Measurements from ENCODE around the gene ANO10. TPM values are rescaled to one million over a fixed set of nuclear protein-coding genes. Genes with fewer than 3 reads are reported as not detected.
"Not testable (repeated sequence)": the region's sequence is repeated elsewhere in the genome, so short reads cannot be mapped to it uniquely, and the experiment has no call there.

ANO10 gene
- total and polyA plus RNA-seq, 7 donors: 9.0 to 30.5 (median 16.8) TPM

GRCh38 chr3:43549626-43550290, 72.1 kb downstream of the ANO10 start:
- Histone ChIP-seq H3K4me1 (no peaks in the 10 kb centered on the region), H3K4me3 (no peak overlapping the region), H3K27me3 (no peaks in the 10 kb centered on the region), H3K36me3 (peaks cover 0 to 17% (median 0%) of the 10 kb centered on the region in 4 donors), H3K27ac (no peak overlapping the region), H3K9me3 (no peaks in the 10 kb centered on the region)
- 91% methylated on average over 4 of the region's 4 CpGs for WGBS, 2 donors
- DNase-seq: no peak
- intact Hi-C loops (cut with DNase I): no loop called here
- TF ChIP-seq POLR2A (IDR thresholded peaks at IDR 0.05) (no peak), POLR2AphosphoS5 (IDR thresholded peaks at IDR 0.05) (no peak), EP300 (IDR thresholded peaks at IDR 0.05) (no peak)
- TF ChIP-seq, protein P1, sequence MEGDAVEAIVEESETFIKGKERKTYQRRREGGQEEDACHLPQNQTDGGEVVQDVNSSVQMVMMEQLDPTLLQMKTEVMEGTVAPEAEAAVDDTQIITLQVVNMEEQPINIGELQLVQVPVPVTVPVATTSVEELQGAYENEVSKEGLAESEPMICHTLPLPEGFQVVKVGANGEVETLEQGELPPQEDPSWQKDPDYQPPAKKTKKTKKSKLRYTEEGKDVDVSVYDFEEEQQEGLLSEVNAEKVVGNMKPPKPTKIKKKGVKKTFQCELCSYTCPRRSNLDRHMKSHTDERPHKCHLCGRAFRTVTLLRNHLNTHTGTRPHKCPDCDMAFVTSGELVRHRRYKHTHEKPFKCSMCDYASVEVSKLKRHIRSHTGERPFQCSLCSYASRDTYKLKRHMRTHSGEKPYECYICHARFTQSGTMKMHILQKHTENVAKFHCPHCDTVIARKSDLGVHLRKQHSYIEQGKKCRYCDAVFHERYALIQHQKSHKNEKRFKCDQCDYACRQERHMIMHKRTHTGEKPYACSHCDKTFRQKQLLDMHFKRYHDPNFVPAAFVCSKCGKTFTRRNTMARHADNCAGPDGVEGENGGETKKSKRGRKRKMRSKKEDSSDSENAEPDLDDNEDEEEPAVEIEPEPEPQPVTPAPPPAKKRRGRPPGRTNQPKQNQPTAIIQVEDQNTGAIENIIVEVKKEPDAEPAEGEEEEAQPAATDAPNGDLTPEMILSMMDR (IDR thresholded peaks at IDR 0.05): no peak

- not testable (repeated sequence) for H3K9me3 ChIP-seq, H3K4me3 ChIP-seq, H3K27me3 ChIP-seq, H3K27ac ChIP-seq, H3K4me1 ChIP-seq, DNase-seq
- 94% methylated on average over 3 of the region's 3 CpGs for WGBS, 2 donors
- peaks cover 0 to 11% (median 0%) of the 10 kb centered on the region in 4 donors for H3K36me3 ChIP-seq
- TF ChIP-seq, protein P1 (IDR thresholded peaks at IDR 0.05): peak; percentile 41 to 54 (median 45)
- intact Hi-C loops (cut with DNase I): loop anchor here (2.0 to 5.0 kb wide), 2 partner anchors 148 to 655 kb away; partner anchors contain the start of gene ABHD5
Observed at GRCh38 chr3:43544277-43544676, 77.5 kb downstream of the ANO10 start.

GRCh38 chr3:43542328-43543043, 79.3 kb downstream of the ANO10 start:
- Histone ChIP-seq H3K9me3 (no peaks in the 10 kb centered on the region), H3K27me3 (no peaks in the 10 kb centered on the region), H3K4me3 (no peak overlapping the region), H3K4me1 (no peaks in the 10 kb centered on the region), H3K36me3 (no peaks in the 10 kb centered on the region), H3K27ac (no peak overlapping the region)
- intact Hi-C loops (cut with DNase I): loop anchor here (5.0 kb wide), 1 partner anchor 150 kb away; the partner anchor contains the start of gene ABHD5
- WGBS, 2 donors: 78 to 87% methylated on average over 4 of the region's 4 CpGs
- no peak for DNase-seq
- TF ChIP-seq EP300 (IDR thresholded peaks at IDR 0.05) (no peak), POLR2A (IDR thresholded peaks at IDR 0.05) (no peak), POLR2AphosphoS5 (IDR thresholded peaks at IDR 0.05) (no peak)
- TF ChIP-seq, protein P1 (IDR thresholded peaks at IDR 0.05): no peak

DNA sequence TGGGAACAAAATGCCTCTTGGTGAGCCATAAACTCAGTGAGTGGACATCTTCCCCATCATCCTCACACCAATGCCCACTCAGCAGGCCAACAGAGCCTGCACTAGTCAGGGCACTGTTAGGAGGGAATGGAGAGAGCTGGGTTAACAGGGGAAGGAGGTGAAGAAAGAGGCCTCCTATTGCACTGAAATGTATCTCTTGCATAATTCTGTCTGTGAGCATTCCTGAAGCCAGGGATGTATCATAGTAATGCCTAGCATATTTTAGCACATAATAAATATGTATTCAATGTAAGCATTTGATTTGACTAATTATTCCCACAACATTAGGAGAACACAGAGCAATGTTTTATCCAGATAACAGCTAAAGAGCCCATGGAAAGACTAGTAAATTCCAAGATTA, 81.2 kb downstream of the ANO10 start:
- no peaks in the 10 kb centered on the region for H3K4me1 ChIP-seq
- intact Hi-C loops (cut with DNase I): loop anchor here (5.0 kb wide), 1 partner anchor 152 kb away; the partner anchor contains the start of gene ABHD5
- no peaks in the 10 kb centered on the region for H3K36me3 ChIP-seq
- H3K4me3 ChIP-seq: no peak overlapping the region
- TF ChIP-seq EP300 (IDR thresholded peaks at IDR 0.05): no peak
- TF ChIP-seq, protein P1 (IDR thresholded peaks at IDR 0.05): no peak
- no peak for TF ChIP-seq POLR2AphosphoS5 (IDR thresholded peaks at IDR 0.05)
- TF ChIP-seq POLR2A (IDR thresholded peaks at IDR 0.05): no peak
- no peaks in the 10 kb centered on the region for H3K27me3 ChIP-seq
- no peak overlapping the region for H3K27ac ChIP-seq
- no peaks in the 10 kb centered on the region for H3K9me3 ChIP-seq
- DNase-seq: no peak
